ENCODE data around the gene TAF12. TPM values are rescaled to one million over a fixed set of nuclear protein-coding genes. Genes with fewer than 3 reads are reported as not detected.
"Not testable (repeated sequence)": the region's sequence is repeated elsewhere in the genome, so short reads cannot be mapped to it uniquely, and the experiment has no call there.

TAF12 gene
- polyA plus RNA-seq, 1 donor (not counting 4 experiments of a cell fraction or from before 2014, with no cell fraction given): 56.9 TPM

GRCh38 chr1:28577052-28577678, 65.7 kb downstream of the TAF12 start:
- DNase-seq (ENCODE audit: low read depth, low spot score): peak; percentile 38
- dilution Hi-C loops (cut with MboI; ENCODE audit: extremely low pct_ligation_motif_present, low sequenced_read_pairs): no loop called here
- H3K27ac ChIP-seq (ENCODE audit: control insufficient read depth, insufficient read depth, low read length): no peak overlapping the region

DNA sequence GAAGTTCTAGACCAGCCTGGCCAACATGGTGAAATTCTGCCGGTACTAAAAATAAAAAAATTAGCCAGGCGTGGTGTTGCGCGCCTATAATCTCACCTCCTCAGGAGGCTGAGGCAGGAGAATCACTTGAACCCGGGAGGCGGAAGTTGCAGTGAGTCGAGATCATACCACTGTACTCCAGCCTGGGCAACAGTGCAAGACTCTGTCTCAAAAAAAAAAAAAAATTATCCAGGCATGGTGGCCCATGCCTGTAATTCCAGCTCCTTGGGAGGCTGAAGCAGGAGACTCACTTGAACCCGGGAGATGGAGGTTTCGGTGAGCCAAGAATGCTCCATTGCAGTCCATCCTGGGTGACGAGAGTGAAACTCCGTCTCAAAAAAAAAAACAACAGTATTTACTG, 69.3 kb downstream of the TAF12 start:
- no peak overlapping the region for H3K27ac ChIP-seq (ENCODE audit: control insufficient read depth, insufficient read depth, low read length)
- no peak for TF ChIP-seq CTCF (optimal IDR thresholded peaks at IDR 0.05 in 1 of 3, IDR thresholded peaks at IDR 0.05 in 1 of 3, conservative IDR thresholded peaks at IDR 0.05 in 1 of 3; ENCODE audit: extremely low read depth in 1 of 3, insufficient read depth in 2 of 3, low read length in 3 of 3)
- TF ChIP-seq EZH2 (IDR thresholded peaks at IDR 0.05; ENCODE audit: low read length): no peak
- H4K20me1 ChIP-seq (ENCODE audit: control insufficient read depth, extremely low read depth, insufficient read depth, low read length): peaks cover 4% of the 10 kb centered on the region
- no peak for FAIRE-seq
- DNase-seq (ENCODE audit: low read depth, low spot score): no peak
- no peaks in the 10 kb centered on the region for H3K9me3 ChIP-seq (ENCODE audit: control insufficient read depth, low read depth, low read length)
- H2AFZ ChIP-seq (ENCODE audit: control insufficient read depth, low read length): no peak overlapping the region
- dilution Hi-C loops (cut with MboI; ENCODE audit: extremely low pct_ligation_motif_present, low sequenced_read_pairs): no loop called here
- H3K4me1 ChIP-seq (ENCODE audit: control insufficient read depth, extremely low read depth, insufficient read depth, low read length): peaks cover 8% of the 10 kb centered on the region
- H3K4me3 ChIP-seq (ENCODE audit: control insufficient read depth in 2 of 3, extremely low read depth in 1 of 3, insufficient read depth in 2 of 3, low read depth in 1 of 3, low read length in 3 of 3): no peak overlapping the region
- no peak overlapping the region for H3K4me2 ChIP-seq (ENCODE audit: control insufficient read depth, extremely low read depth, insufficient read depth, low read depth, low read length)
- no peaks in the 10 kb centered on the region for H3K79me2 ChIP-seq (ENCODE audit: control insufficient read depth, insufficient read depth, low read length)
- no peaks in the 10 kb centered on the region for H3K27me3 ChIP-seq (ENCODE audit: control insufficient read depth, extremely low read depth, insufficient read depth, low read length)
- peaks cover under 1% of the 10 kb centered on the region for H3K9me1 ChIP-seq (ENCODE audit: control insufficient read depth, extremely low read depth, insufficient read depth, low read length)
- no peak overlapping the region for H3K9ac ChIP-seq (ENCODE audit: control insufficient read depth, extremely low read depth, insufficient read depth, low read length)
- peaks cover 18 to 19% of the 10 kb centered on the region in 2 experiments for H3K36me3 ChIP-seq (ENCODE audit: control insufficient read depth in 2 of 2, extremely low read depth in 1 of 2, insufficient read depth in 2 of 2, low read length in 2 of 2)

More at GRCh38 chr1:28577052-28577678, 65.7 kb downstream of the TAF12 start:
- no peaks in the 10 kb centered on the region for H3K27me3 ChIP-seq (ENCODE audit: control insufficient read depth, extremely low read depth, insufficient read depth, low read length)
- peaks cover 27% of the 10 kb centered on the region for H4K20me1 ChIP-seq (ENCODE audit: control insufficient read depth, extremely low read depth, insufficient read depth, low read length)
- peaks cover 5% of the 10 kb centered on the region for H3K9me1 ChIP-seq (ENCODE audit: control insufficient read depth, extremely low read depth, insufficient read depth, low read length)
- no peak overlapping the region for H3K4me2 ChIP-seq (ENCODE audit: control insufficient read depth, extremely low read depth, insufficient read depth, low read depth, low read length)
- H3K4me1 ChIP-seq (ENCODE audit: control insufficient read depth, extremely low read depth, insufficient read depth, low read length): peaks cover 26% of the 10 kb centered on the region
- FAIRE-seq: no peak
- no peak overlapping the region for H3K4me3 ChIP-seq (ENCODE audit: control insufficient read depth in 2 of 3, extremely low read depth in 1 of 3, insufficient read depth in 2 of 3, low read depth in 1 of 3, low read length in 3 of 3)
- peaks cover 21 to 32% of the 10 kb centered on the region in 2 experiments for H3K36me3 ChIP-seq (ENCODE audit: control insufficient read depth in 2 of 2, extremely low read depth in 1 of 2, insufficient read depth in 2 of 2, low read length in 2 of 2)
- H3K9ac ChIP-seq (ENCODE audit: control insufficient read depth, extremely low read depth, insufficient read depth, low read length): no peak overlapping the region
- no peak overlapping the region for H2AFZ ChIP-seq (ENCODE audit: control insufficient read depth, low read length)
- TF ChIP-seq EZH2 (IDR thresholded peaks at IDR 0.05; ENCODE audit: low read length) (no peak), CTCF (optimal IDR thresholded peaks at IDR 0.05 in 1 of 3, IDR thresholded peaks at IDR 0.05 in 1 of 3, conservative IDR thresholded peaks at IDR 0.05 in 1 of 3; ENCODE audit: extremely low read depth in 1 of 3, insufficient read depth in 2 of 3, low read length in 3 of 3) (no peak)
- peaks cover 29% of the 10 kb centered on the region for H3K79me2 ChIP-seq (ENCODE audit: control insufficient read depth, insufficient read depth, low read length)
- no peaks in the 10 kb centered on the region for H3K9me3 ChIP-seq (ENCODE audit: control insufficient read depth, low read depth, low read length)

- dilution Hi-C loops (cut with MboI; ENCODE audit: extremely low pct_ligation_motif_present, low sequenced_read_pairs); H3K4me3 ChIP-seq (ENCODE audit: control insufficient read depth in 2 of 3, extremely low read depth in 1 of 3, insufficient read depth in 2 of 3, low read depth in 1 of 3, low read length in 3 of 3); H3K9ac ChIP-seq (ENCODE audit: control insufficient read depth, extremely low read depth, insufficient read depth, low read length); FAIRE-seq; H3K4me2 ChIP-seq (ENCODE audit: control insufficient read depth, extremely low read depth, insufficient read depth, low read depth, low read length); H3K79me2 ChIP-seq (ENCODE audit: control insufficient read depth, insufficient read depth, low read length); H3K27me3 ChIP-seq (ENCODE audit: control insufficient read depth, extremely low read depth, insufficient read depth, low read length); H3K27ac ChIP-seq (ENCODE audit: control insufficient read depth, insufficient read depth, low read length); H3K9me1 ChIP-seq (ENCODE audit: control insufficient read depth, extremely low read depth, insufficient read depth, low read length); H2AFZ ChIP-seq (ENCODE audit: control insufficient read depth, low read length); H4K20me1 ChIP-seq (ENCODE audit: control insufficient read depth, extremely low read depth, insufficient read depth, low read length); DNase-seq (ENCODE audit: low read depth, low spot score); H3K9me3 ChIP-seq (ENCODE audit: control insufficient read depth, low read depth, low read length); H3K4me1 ChIP-seq (ENCODE audit: control insufficient read depth, extremely low read depth, insufficient read depth, low read length): not testable (repeated sequence)
- peaks cover 16 to 17% of the 10 kb centered on the region in 2 experiments for H3K36me3 ChIP-seq (ENCODE audit: control insufficient read depth in 2 of 2, extremely low read depth in 1 of 2, insufficient read depth in 2 of 2, low read length in 2 of 2)
These were observed 70.0 kb downstream of the TAF12 start for GRCh38 chr1:28572891-28573290.

All from keratinocyte (primary cell).